Activated T-helper 2 cell treated with anti-CD3 and anti-CD28 coated beads, Interferon-gamma antibody, Interleukin-2, Interleukin-4, amounts not matched to agents 10 μg/mL and 5 μg/mL and 100 μg/mL, durations not matched to agents 14 hours and 24 hours and 36 hours (primary cell): ENCODE results near the gene SLC22A17. TPM values are rescaled to one million over a fixed set of nuclear protein-coding genes. Genes with fewer than 3 reads are reported as not detected.
"Not testable (repeated sequence)": the region's sequence is repeated elsewhere in the genome, so short reads cannot be mapped to it uniquely, and the experiment has no call there.

Experiments
- DNase-seq: peaks from one replicate; pipeline ENCODE4 v3.0.0; 2021; ENCODE audit warnings: low spot score
- H3K27ac Mint-ChIP-seq: one replicate; pipeline ENCODE4 v1.8.0; 2021; ENCODE audit warnings: mixed read lengths
- H3K27me3 Mint-ChIP-seq: one replicate; pipeline ENCODE4 v1.8.0; 2021; ENCODE audit warnings: low read depth, mixed read lengths
- H3K36me3 Mint-ChIP-seq: one replicate; pipeline ENCODE4 v1.8.0; 2021; ENCODE audit warnings: low read depth, mixed read lengths
- H3K4me1 Mint-ChIP-seq: one replicate; pipeline ENCODE4 v1.8.0; 2021; ENCODE audit warnings: low read depth, mixed read lengths
- H3K4me3 Mint-ChIP-seq: one replicate; pipeline ENCODE4 v1.8.0; 2021; ENCODE audit warnings: low read depth, mild to moderate bottlenecking, moderate library complexity, mixed read lengths
- H3K9me3 Mint-ChIP-seq: one replicate; pipeline ENCODE4 v1.8.0; 2021; ENCODE audit warnings: mixed read lengths
- intact Hi-C: fragments of 100-400 bp; cut with micrococcal nuclease; formaldehyde crosslinking; loops from one replicate; pipeline ENCODE4 v1.15.1; 2023
- total RNA-seq: library from RNA; stranded (reverse); gene quantifications from 2 replicates; pipeline ENCODE4 v1.2.3, GENCODE V29; 2022

The SLC22A17 gene
- total RNA-seq, 1 donor from 2014 or later: 2.9 TPM

DNA sequence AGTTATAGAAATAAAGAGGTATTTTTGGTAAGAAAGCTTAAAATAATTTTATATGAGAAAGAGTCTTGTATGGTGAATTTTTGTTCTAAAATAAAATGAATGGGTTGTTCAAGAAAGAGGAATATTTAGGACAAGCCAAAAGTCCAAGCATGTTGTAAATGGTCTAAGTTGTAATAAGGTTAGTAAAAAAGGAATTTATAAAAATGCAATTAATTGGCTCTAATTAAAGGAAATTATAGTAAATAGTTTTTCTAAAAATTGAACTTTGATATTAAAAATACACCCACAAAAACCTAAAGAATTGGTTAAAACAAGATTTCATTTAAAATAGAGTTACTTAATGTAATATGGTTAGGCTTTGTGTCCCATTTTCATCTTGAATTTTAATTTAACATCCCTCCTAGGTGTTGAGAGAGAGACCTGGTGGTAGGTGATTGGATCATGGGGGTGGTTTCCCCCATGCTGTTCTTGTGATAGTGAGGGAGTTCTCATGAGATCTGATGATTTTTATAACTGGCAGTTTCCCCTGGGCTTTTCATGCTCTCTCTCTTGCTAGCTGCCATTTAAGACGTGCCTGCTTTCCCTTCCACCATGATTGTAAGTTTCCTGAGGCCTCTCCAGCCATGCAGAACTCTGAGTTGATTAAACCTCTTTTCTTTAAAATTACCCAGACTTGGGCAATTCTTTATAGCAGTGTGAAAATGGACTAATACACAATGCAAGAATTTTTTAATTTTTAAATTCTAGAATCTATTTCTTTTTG lies 13.0 kb downstream of the SLC22A17 start:
- H3K4me3 Mint-ChIP-seq: no peak overlapping the region
- DNase-seq: no peak
- H3K27me3 Mint-ChIP-seq: peaks cover 28% of the 10 kb centered on the region
- H3K4me1 Mint-ChIP-seq: no peaks in the 10 kb centered on the region
- peaks cover 10% of the 10 kb centered on the region for H3K9me3 Mint-ChIP-seq
- H3K36me3 Mint-ChIP-seq: no peaks in the 10 kb centered on the region
- intact Hi-C loops: no loop called here
- H3K27ac Mint-ChIP-seq: no peak overlapping the region

DNA sequence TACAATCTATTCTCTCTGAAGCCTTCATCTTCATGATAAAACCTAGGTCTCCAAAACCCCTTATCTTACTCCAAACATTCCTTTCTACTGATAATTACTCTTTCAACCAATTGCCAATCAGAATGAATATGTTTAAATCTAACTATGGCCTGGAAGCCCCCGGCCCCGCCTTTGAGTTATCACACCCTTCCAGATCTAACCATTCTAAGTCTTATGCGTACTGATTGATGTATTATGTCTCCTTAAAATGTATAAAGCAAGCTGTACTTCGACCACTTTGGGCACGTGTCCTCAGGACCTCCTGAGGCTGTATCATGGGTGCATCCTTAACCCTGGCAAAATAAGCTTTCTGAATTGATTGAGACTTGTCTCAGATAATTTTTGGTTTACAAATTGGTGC lies 17.1 kb downstream of the SLC22A17 start:
- peaks cover 22% of the 10 kb centered on the region for H3K27me3 Mint-ChIP-seq
- H3K27ac Mint-ChIP-seq: no peak overlapping the region
- H3K4me3 Mint-ChIP-seq: no peak overlapping the region
- H3K36me3 Mint-ChIP-seq: no peaks in the 10 kb centered on the region
- intact Hi-C loops: no loop called here
- no peaks in the 10 kb centered on the region for H3K4me1 Mint-ChIP-seq
- no peak for DNase-seq
- peaks cover 10% of the 10 kb centered on the region for H3K9me3 Mint-ChIP-seq

DNA sequence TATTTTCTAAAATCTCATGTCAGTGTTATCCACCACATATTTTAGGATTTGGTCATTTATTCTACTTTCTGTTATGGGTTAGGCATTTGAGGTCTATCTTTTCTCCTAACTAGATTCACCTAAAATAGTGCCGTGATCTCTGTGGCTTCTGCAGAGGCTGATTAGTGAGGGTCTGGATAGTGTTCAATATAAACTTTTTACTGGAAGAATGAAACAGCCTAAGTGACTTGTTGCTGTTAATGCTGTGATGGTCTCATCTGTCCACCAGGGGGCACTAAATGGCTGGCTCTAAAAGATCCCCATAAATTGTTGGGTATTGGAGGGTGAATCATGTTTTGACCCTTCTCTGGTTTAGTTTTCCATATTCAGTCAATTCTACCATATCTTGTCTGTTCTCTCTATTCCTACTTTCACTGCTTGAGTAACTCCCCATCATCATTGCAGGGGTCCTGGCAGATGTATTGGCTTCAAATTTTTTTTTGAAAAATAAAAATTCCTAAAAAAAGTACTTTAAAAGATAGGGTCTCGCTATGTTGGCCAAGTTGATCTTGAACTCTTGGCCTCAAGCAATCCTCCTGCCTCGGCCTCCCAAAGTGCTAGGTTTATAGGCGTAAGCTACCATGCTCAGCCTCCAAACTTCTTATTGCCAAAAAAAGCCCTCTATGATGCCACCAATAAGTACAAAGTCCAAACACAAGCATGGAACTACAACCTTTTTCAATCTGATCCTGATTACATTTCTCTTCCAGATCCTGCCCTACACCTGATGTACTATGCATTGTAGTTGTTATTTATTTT lies 24.5 kb downstream of the SLC22A17 start:
- H3K4me3 Mint-ChIP-seq: no peak overlapping the region
- intact Hi-C loops: loop anchor here (1.0 to 10.0 kb wide), 2 partner anchors 52 to 787 kb away; partner anchors contain the start of genes DCAF11 and NRL
- no peaks in the 10 kb centered on the region for H3K27me3 Mint-ChIP-seq
- peaks cover 7% of the 10 kb centered on the region for H3K4me1 Mint-ChIP-seq
- no peaks in the 10 kb centered on the region for H3K9me3 Mint-ChIP-seq
- H3K36me3 Mint-ChIP-seq: peaks cover 31% of the 10 kb centered on the region
- no peak overlapping the region for H3K27ac Mint-ChIP-seq
- peak; percentile 34 for DNase-seq

DNA sequence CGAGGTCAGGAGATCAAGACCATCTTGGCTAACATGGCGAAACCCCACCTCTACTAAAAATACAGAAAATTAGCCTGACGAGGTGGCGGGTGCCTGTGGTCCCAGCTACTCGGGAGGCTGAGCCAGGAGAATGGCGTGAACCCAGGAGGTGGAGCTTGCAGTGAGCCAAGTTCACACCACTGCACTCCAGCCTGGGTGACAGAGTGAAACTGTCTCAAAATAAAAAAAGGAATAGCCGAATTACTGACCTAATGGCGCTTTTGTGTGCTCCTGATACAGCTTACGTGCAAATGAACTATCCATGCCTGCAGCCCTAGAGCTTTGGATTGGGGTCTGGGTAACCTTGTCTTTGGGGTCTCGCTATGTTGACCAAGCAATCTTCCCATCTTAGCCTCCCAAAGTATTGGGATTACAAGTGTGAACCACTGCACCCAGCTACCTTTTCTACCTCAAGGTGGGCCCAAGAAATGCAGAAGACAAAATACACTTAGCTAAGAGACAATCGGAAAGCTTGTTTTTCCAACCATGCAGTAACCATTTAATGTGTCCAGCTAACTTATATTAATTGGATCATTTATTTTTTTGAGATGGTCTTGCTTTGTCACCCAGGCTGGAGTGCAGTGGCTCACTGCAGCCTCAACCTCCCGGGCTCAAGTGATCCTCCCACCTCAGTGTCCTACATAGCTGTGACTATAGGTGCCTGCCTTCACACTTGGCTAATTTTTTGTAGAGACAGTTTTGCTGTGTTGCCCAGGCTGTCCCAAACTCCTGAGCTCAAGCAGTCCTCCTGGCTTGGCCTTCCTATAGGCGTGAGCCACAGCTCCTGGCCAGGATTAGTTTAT lies 26.0 kb downstream of the SLC22A17 start:
- Mint-ChIP-seq H3K4me3 (no peak overlapping the region), H3K36me3 (peaks cover 44% of the 10 kb centered on the region), H3K27me3 (no peaks in the 10 kb centered on the region), H3K4me1 (peaks cover 15% of the 10 kb centered on the region), H3K27ac (no peak overlapping the region), H3K9me3 (no peaks in the 10 kb centered on the region)
- intact Hi-C loops: loop anchor here (10.0 kb wide), 1 partner anchor 788 kb away; the partner anchor contains the start of genes DCAF11 and NRL
- no peak for DNase-seq

DNA sequence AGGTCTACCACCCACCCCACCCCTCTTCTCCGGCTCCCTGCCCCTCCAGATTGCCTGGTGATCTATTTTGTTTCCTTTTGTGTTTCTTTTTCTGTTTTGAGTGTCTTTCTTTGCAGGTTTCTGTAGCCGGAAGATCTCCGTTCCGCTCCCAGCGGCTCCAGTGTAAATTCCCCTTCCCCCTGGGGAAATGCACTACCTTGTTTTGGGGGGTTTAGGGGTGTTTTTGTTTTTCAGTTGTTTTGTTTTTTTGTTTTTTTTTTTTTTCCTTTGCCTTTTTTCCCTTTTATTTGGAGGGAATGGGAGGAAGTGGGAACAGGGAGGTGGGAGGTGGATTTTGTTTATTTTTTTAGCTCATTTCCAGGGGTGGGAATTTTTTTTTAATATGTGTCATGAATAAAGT lies 26.9 kb downstream of the SLC22A17 start:
- H3K4me1 Mint-ChIP-seq: peaks cover 15% of the 10 kb centered on the region
- intact Hi-C loops: loop anchor here (10.0 kb wide), 1 partner anchor 789 kb away; the partner anchor contains the start of genes DCAF11 and NRL
- H3K36me3 Mint-ChIP-seq: peaks cover 44% of the 10 kb centered on the region
- H3K27ac Mint-ChIP-seq, DNase-seq, H3K27me3 Mint-ChIP-seq, H3K9me3 Mint-ChIP-seq, H3K4me3 Mint-ChIP-seq: not testable (repeated sequence)

DNA sequence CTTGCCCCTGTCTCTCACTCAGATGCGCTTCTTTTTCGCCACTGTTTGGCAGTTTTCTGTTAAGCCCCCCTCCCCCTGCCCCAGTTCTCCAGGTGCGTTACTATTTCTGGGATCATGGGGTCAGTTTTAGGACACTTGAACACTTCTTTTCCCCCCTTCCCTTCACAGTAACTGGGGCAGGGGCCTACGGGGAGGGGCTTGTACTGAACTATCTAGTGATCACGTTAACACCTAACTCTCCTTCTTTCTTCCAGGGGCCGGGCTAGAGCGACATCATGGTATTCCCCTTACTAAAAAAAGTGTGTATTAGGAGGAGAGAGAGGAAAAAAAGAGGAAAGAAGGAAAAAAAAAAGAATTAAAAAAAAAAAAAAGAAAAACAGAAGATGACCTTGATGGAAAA lies 27.7 kb downstream of the SLC22A17 start:
- no peak for DNase-seq
- intact Hi-C loops: loop anchor here (5.0 to 10.0 kb wide), 3 partner anchors 232 to 790 kb away; partner anchors contain the start of genes DCAF11, NRL, PRMT5 and THTPA
- Mint-ChIP-seq H3K36me3 (peaks cover 48% of the 10 kb centered on the region), H3K9me3 (no peaks in the 10 kb centered on the region), H3K27me3 (no peaks in the 10 kb centered on the region), H3K4me1 (peaks cover 20% of the 10 kb centered on the region), H3K4me3 (no peak overlapping the region), H3K27ac (no peak overlapping the region)

DNA sequence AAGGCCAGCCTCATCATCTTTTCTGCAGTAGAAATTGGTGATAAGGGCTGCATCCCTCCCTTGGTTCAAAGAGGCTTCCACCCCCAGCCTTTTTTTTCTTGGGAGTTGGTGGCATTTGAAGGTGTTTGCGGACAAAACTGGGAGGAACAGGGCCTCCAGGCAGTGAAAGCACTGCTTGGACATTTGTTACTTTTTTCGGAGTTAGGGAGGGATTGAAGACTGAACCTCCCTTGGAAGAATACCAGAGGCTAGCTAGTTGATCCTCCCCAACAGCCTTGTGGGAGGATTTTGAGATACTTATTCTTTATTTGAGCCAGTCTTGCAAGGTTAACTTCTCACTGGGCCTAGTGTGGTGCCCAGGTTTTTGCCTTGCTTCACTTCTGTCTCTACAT lies 28.2 kb downstream of the SLC22A17 start:
- no peak overlapping the region for H3K4me3 Mint-ChIP-seq
- DNase-seq: no peak
- no peaks in the 10 kb centered on the region for H3K9me3 Mint-ChIP-seq
- H3K27ac Mint-ChIP-seq: no peak overlapping the region
- peaks cover 54% of the 10 kb centered on the region for H3K36me3 Mint-ChIP-seq
- no peaks in the 10 kb centered on the region for H3K27me3 Mint-ChIP-seq
- intact Hi-C loops: loop anchor here (5.0 to 10.0 kb wide), 3 partner anchors 233 to 790 kb away; partner anchors contain the start of genes DCAF11, NRL, PRMT5 and THTPA
- H3K4me1 Mint-ChIP-seq: peaks cover 25% of the 10 kb centered on the region

DNA sequence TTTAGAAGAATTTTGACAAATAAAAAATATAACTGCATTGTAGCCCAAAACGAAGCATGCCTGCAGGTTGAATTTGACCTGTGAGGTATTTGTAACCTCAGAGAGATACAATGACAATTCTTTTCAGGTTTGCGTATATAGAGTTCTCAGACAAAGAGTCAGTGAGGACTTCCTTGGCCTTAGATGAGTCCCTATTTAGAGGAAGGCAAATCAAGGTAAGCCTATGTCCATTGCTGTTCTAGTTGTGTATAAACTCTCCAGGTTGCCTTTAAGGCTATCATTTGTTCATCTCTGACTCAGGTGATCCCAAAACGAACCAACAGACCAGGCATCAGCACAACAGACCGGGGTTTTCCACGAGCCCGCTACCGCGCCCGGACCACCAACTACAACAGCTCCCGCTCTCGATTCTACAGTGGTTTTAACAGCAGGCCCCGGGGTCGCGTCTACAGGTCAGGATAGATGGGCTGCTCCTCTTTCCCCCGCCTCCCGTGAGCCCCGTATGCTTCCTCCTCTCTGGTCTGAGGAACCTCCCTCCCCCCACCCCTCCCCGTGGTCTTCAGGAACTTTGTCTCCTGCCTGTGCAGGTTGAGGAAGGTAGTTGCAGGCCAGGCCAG lies 28.7 kb downstream of the SLC22A17 start:
- DNase-seq: no peak
- intact Hi-C loops: loop anchor here (5.0 to 10.0 kb wide), 3 partner anchors 233 to 791 kb away; partner anchors contain the start of genes DCAF11, NRL, PRMT5 and THTPA
- Mint-ChIP-seq H3K9me3 (no peaks in the 10 kb centered on the region), H3K4me3 (peak overlapping the region; percentile 10), H3K27ac (no peak overlapping the region), H3K36me3 (peaks cover 54% of the 10 kb centered on the region), H3K4me1 (peaks cover 25% of the 10 kb centered on the region), H3K27me3 (no peaks in the 10 kb centered on the region)

DNA sequence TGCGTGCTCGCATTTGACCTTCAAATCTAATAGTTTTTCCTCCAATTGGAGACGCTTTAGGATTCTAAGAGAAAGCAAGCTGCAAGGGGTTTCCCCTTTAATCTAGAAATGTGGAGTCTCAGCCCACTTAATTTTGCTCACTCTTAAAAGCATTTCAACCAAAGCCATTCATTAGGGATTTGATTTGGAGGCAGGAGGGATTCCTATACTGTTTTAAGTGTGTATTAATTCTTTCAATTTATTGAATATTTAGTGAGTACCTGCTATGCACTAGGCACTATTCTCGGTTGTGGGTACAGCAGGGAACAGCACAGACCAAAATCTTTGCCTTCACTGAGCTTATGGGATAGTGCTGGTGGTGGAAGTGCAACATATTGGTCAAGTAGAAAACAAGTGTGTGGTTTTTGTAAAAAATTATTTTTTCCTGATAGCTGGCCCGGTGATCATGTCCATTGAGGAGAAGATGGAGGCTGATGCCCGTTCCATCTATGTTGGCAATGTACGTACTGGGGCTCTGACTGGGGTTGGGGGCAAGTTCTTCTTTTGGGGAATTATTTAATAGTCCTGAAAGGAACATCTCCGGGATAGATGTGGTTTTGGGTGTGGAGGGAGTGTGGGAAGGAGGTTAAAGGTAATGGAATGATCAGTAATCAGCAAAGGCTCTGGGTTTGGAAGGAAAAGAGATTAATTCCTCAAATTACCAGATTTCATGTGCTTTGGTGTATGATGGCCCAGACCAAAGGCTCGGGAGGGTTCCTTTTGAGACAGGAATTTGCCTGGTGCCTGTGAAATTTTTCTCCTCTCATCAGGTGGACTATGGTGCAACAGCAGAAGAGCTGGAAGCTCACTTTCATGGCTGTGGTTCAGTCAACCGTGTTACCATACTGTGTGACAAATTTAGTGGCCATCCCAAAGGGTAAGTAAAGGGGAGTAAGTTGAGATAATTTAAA lies 29.8 kb downstream of the SLC22A17 start:
- H3K27me3 Mint-ChIP-seq: no peaks in the 10 kb centered on the region
- H3K36me3 Mint-ChIP-seq: peaks cover 54% of the 10 kb centered on the region
- peak overlapping the region; percentile 88 for H3K4me3 Mint-ChIP-seq
- peak overlapping the region; percentile 84 for H3K27ac Mint-ChIP-seq
- H3K4me1 Mint-ChIP-seq: peaks cover 23% of the 10 kb centered on the region
- intact Hi-C loops: loop anchor here (5.0 to 10.0 kb wide), 3 partner anchors 234 to 792 kb away; partner anchors contain the start of genes DCAF11, NRL, PRMT5 and THTPA
- no peak for DNase-seq
- H3K9me3 Mint-ChIP-seq: no peaks in the 10 kb centered on the region

DNA sequence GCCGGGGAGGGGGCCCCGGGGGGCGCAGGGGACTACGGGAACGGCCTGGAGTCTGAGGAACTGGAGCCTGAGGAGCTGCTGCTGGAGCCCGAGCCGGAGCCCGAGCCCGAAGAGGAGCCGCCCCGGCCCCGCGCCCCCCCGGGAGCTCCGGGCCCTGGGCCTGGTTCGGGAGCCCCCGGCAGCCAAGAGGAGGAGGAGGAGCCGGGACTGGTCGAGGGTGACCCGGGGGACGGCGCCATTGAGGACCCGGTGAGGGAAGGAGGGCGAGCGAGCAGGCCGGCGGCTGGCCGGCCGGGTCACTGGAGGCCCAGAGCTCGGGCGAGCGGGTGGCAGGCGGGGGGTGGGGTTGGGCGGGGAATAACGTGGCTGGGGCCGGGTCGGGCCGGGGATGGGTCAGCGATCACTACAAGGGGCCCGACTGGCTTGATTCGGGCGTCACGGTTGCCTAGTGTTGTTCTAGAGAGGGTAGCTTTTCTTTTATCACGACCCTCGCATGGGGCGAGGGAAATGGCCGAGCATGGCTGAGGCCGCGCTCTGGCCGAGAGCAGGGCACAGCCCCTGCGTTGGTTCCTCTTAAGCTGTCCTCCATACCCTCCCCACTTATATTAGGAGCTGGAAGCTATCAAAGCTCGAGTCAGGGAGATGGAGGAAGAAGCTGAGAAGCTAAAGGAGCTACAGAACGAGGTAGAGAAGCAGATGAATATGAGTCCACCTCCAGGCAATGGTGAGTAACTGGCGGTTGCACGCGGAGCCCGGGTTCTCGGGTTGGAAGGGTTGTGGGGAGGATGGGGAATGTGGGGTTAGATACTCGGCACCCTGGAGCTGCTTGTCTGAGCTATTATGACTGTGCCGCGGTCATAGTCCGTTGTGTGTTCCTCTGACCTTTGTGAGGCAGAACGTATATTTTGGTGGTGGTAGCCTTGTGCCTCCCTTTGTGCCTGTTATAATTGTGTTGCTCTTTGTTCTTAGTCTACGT lies 30.8 kb downstream of the SLC22A17 start:
- Mint-ChIP-seq H3K9me3 (no peaks in the 10 kb centered on the region), H3K4me1 (peaks cover 23% of the 10 kb centered on the region), H3K36me3 (peaks cover 54% of the 10 kb centered on the region), H3K4me3 (peak overlapping the region; percentile 88), H3K27ac (peak overlapping the region; percentile 84), H3K27me3 (no peaks in the 10 kb centered on the region)
- intact Hi-C loops: loop anchor here (1.0 to 10.0 kb wide), 7 partner anchors 21 to 793 kb away; partner anchors contain the start of genes ACIN1, C14orf119, DCAF11 and HOMEZ
- DNase-seq: peak; percentile 39
